ENCODE data around the gene PCTP.

PCTP gene

DNA sequence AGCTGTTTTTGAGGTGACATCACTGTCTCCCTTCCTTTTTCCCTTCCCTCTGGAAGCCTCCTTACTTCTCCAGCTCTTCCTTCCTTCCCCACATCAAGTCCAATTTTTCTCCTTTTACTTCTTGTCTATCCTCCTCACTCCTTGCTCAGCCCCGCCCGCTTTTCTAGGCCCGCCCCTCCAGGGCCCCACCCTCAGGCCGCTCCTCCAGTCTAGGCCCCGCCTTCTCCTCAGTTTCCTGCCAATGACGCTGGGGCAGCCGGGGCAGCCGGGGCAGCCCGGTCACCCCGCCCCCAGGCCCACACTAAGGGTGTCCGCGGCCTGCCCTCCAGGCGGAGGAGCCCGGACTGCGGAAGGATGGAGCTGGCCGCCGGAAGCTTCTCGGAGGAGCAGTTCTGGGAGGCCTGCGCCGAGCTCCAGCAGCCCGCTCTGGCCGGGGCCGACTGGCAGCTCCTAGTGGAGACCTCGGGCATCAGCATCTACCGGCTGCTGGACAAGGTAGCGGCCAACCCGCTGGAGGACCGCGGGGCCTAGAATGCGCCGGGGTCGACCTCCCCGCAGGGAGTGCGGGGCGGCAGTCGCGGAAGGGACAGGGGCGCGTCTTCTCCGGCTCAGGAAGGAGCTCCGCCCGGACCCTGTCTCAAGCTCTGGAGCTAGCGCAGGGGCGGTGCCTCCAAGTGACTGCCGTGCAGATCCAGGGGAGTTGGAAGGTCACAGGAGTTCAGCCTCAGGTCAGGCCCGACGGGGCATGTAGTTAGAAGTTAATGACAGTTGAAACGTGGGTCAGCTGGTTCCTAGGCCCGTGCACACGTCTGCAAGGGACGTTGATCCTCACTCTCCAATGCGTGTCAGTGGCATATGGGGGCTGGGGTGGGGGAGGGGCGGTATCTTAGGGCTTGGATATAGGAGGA lies at the start of gene PCTP:
Gene PCTP (plus strand): TSS at position 302 of the 908 bp plus-strand sequence. CDS start 53 bp downstream, at position 355.
- peak; percentile 64 to 68 for DNase-seq (ENCODE audit: low read depth in 2 of 2)

DNA sequence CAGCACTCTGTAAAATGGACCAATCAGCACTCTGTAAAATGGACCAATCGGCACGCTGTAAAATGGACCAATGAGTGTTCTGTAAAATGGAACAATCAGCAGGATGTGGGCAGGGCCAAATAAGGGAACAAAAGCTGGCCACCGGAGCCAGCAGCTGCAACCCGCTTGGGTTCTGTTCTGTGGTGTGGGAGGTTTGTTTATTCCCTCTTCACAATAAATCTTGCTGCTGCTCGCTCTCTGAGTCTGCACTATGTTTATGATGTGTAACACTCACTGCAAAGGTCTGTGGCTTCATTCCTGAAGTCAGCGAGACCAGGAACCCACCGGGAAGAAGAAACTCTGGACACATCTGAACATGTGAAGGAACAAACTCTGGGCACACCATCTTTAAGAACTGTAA lies 48.7 kb upstream of the PCTP start:
- no peak for DNase-seq (ENCODE audit: low read depth in 2 of 2)

DNA sequence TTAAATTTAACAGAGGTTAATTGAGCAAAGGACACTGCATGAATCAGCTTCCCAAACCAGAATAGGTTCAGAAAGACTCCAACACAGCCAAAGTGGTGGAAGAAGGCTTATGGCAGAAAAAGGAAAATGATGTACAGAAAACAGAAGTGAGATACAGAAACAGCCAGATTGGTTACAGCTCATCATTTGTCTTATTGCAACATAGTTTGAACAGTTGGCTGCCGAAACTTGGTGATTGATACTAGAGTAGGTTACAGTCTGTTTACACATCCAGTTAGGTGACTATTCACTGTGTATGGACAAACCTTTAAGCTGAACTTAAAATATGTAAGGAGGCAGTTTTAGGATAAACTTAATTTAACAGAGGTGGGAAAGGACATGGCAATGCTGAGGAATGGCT lies 46.5 kb upstream of the PCTP start:
- DNase-seq (ENCODE audit: low read depth in 2 of 2), result no peak

- no peak for DNase-seq (ENCODE audit: low read depth in 2 of 2)
These were observed 45.0 kb upstream of the PCTP start for GRCh38 chr17:55705847-55706246.

DNA sequence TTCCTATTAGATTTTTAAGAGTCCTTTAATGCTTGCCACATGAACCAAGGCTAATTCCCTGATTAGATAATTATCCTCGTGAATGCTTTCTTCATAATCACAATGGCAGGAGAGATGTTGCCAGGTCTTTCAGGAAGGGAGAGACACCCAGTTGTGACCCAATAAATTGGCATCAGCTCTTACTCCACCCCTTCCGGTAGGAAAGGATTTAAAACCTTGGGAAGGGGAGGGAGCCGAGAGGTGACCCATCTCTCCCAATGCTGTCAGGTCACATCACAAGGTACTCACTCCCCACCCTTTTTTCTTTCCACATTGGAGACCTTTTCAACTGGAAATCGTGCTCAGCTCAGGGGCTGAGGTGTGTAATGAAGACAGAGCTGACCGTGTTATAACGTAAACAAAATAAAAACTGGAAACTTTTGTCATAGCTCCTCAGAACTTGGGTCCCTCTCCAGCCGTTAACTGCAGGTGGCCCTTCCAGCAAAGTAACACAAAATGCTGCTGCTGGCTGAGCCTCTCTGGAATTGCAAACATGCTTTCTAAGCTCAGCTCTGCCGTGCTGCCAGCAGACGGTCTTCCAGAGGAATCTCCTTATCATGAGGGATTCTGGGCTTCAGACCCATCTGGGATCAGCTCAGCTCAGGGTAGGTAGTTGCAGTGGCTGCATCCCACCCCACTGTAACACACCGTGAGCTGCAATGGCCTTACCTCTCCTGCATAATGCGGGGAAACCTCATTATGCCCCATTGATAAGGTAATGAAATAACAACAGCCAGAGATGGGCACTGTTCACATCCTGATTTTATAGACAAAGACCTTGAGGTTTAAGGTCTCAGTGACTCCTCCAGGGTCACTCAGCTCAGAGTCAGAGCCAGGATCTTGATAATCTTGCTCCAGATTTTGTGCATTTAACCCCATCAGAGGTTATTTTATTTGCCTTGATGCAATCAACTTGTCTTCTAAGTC lies 43.8 kb upstream of the PCTP start:
- no peak for DNase-seq (ENCODE audit: low read depth in 2 of 2)

DNA sequence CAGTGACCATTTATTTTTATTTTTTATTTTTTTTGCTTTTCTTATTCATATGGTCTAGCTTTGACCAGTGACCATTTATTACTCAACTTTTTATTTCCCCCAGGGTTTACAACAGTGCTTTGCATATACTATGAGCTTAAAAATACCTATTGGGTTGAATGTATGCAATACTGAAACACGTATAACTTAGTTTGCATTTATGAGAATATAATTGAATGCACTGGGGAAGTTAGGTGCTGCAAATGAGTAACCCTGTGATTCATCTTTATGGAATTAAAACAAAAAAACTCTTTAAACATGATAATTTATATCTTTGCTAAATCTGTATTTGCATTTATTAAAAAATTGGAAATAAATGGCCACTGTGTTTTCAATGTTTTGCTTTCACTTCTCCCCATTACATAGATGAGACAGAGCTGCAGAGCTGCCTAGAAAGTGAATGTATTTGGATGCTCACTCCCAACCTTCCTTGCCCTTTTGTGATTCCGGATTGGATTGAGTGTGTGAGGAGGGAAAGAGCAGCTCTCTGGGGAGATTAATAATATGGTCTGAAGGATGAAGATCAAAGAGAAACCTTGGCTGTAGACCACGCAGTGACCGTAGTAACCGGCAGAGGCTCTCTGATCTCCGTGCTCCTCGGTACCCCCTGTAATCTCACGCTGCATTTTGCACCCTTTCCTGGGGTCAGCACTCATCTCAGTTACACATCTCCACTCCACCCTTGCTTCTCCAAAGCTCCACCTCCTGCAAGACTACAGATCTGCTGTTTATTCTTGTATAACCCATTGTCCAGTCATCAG lies 42.5 kb upstream of the PCTP start:
- DNase-seq (ENCODE audit: low read depth in 2 of 2), result no peak

DNA sequence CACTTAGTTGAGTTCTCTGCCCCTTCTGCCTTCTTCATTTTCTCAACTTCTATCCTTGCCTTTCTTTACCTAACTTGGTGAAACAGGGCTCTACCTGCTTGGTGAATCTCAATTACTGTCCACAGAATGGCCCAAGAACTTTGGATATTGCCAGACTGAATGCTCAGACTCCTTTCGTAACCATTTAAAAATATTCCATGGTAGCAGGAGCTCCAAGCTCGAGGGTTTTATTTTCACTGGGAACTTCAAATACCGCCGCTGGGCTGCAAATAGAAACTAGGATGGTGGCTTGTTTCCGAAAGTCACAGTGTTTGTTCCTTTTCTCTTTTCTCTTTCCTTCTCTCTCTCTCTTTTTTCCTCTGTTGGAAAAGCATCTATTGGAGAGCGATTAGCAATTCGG lies 41.4 kb upstream of the PCTP start:
- no peak for DNase-seq (ENCODE audit: low read depth in 2 of 2)

- DNase-seq (ENCODE audit: low read depth in 2 of 2), result no peak
These were observed 40.9 kb upstream of the PCTP start for GRCh38 chr17:55709984-55710383.

- no peak for DNase-seq (ENCODE audit: low read depth in 2 of 2)
These were observed 40.4 kb upstream of the PCTP start for GRCh38 chr17:55710410-55710809.

DNA sequence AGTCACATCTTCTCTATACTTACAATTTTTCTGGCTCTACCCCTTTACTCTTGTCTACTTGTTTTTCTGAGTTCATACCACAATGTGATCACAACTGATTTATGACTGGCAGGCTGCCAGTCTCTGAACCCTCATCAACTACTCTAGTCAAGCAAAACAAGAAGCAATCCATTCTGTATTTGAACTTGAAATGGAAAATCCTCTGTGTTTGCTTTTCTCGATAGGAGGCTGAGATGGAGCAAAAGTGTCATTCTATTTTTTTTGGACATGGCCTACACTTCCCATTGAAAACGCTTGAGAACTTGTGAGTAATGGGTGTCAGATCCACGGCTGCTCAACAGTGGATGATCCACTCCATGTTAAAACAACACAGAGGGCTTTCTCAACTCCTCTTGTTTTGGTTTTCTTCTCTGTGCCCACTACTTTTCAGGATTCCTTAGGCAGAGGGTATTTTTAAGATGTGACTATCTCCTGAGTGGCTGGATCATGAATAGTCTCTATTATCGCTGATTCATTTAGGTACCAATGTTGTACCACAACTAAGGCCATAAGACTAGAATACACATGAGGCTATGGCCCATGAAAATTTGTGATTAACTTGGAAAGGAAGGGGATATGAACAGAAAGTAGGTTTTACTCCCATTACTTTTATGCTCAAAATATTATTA lies 39.9 kb upstream of the PCTP start:
- DNase-seq (ENCODE audit: low read depth in 2 of 2), result no peak

- no peak for DNase-seq (ENCODE audit: low read depth in 2 of 2)
These were observed 33.4 kb upstream of the PCTP start for GRCh38 chr17:55717432-55717831.

DNA sequence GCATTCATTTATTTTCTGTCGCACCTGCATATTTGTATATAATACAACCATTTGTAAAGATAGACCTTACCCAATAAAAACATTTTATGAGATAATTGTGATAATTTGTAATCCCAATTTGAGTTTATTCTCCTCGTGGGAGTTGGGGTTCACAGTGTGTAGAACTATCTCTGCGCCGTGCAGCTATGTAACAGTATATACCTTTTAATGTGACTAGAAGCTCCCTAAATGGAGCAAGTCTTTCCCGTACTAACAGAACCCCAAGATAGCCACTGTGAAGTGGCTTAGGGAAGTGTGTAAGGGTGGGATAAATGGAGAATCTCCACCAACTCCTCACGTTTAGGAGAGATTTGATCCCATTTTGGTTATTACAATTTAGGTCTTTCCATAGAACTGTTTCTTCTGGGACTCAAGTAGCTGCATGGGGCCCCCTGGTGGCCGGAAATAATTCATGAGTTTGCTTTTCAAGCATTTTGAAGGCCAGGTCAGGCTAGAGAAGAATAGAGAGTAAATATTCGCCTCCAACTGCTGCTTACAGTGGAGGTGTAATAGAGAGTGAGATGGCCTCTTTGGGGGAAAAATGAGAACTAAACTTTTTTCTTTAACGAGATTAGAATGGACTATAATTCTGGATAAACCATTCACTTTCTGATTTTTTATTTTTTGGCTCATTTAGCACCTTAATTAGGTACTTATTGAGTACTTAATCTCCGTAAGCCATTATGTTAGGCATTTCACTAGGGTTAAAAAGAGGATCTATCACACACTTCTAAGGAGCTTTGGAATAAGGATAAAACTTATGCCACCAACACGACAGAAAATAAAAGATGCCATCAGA lies 32.7 kb upstream of the PCTP start:
- peak; percentile 53 to 54 for DNase-seq (ENCODE audit: low read depth in 2 of 2)

DNA sequence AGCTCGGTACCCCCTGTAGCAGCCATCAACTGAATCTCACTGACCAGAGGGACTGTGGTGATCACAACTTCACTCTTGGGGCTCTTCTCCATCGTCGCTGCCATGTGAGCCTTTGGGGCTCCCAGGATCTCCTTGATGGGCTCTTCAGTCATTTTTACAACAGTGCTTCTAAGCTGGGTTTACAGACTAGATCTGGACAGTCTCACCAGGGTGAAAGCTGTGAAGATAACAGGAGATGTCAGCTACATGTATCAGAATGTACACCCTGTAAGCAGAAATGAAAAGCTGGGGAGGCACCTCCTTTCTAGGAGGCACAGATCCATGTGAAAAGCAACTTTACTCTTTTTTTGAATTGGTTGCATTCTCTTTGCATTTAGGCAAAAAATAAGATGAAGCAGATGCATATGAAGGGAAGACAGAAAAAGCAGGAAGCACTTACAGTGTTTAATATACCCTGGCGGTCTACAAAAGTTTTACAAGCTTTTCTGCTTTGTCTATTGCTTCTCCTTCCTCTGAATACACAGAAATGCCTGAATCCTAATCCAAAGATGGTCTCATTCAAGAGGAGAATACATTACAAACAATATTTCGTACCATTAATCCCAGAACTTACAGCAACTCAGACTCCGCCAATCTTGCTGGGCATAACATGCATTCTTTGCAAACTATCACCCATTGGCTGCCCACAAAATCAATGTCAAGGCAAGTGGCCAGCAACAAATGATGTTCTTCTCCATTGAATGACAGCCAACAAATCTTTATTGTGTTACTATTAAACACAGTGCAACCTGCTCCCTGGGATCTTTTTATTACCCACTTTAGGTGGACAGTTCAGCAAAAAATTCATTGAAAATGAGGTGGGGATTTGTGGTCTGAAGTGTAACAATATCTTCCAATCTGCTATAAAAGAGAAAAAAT lies 29.7 kb upstream of the PCTP start:
- DNase-seq (ENCODE audit: low read depth in 2 of 2), result no peak

DNA sequence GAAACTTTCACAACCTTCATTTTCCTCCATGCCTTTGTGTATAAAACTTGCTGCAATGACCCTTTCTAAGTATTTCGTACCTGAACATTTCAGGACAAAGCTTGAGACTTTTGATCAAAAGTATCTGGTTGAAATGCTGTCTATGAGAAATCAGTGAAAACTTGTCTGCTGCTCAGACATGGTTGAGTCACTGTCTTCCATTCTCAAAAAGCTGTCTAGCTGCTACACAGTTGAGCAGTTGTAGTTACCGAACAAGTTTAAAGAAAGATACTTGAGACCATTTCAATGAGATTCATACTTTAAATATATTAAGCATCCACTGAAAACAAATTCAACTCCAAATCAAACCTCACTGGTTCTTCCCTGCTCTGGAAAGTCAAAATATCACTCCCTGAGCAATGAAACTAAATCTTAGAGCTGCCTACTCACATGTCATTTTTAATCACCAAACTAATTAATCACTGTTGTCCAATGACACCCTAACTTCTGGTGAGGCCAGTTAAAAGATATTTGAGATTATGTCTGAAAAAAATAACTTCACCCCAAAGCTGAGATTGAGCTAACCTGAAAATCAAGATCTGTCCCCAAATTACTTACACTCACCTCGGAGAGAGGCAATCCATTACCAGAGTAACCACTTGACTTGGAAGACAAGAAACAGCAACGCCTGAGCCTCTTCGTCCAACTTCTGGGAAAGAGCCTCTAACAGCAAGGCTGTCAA lies 28.7 kb upstream of the PCTP start:
- DNase-seq (ENCODE audit: low read depth in 2 of 2), result no peak

DNA sequence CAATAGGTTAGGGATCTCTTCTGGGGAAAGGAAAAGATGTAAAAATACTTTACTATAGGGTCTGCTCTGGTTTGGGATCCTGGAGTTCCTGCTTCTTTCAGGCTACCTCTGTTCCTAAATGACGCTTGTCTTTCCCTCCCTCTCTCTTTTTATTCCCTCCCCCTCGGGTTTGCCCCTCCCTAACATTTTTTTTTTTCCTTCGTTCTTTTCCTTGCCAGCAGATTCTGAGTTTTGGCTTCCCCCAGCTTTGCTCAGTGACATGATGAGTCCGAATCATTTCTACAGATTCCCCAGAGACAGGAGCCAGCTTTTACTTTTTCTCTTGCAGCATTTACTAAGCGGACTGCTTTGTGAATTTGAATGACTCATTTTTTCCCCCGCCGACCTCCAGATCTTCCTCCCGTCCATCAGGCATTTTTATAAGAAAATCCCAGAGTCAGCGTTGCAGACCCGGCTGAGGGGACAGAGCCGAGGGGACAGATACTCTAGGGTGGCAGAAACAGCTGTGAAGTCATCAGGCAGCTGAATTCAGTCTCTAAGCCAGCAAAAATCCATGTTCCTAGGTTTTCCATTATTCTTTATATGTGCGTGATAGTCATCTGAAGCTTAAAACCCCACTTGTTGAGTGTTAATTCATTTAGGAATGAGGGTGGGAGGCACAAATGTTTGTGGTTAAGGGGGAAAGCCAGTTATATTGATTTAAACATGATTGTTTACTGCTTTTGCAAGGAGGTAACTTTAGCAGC lies 27.9 kb upstream of the PCTP start, which contains the start of gene TMEM100:
Gene TMEM100 (minus strand): TSS at position 123 of the 746 bp plus-strand sequence. CDS start 1,794 bp downstream, outside the sequence.
- peak; percentile 79 to 80 for DNase-seq (ENCODE audit: low read depth in 2 of 2)

GRCh38 chr17:55723488-55723848 lies 27.4 kb upstream of the PCTP start:
- no peak for DNase-seq (ENCODE audit: low read depth in 2 of 2)

- peak; percentile 97 for DNase-seq (ENCODE audit: low read depth in 2 of 2)
These were observed 24.4 kb upstream of the PCTP start for GRCh38 chr17:55726440-55726839.

DNA sequence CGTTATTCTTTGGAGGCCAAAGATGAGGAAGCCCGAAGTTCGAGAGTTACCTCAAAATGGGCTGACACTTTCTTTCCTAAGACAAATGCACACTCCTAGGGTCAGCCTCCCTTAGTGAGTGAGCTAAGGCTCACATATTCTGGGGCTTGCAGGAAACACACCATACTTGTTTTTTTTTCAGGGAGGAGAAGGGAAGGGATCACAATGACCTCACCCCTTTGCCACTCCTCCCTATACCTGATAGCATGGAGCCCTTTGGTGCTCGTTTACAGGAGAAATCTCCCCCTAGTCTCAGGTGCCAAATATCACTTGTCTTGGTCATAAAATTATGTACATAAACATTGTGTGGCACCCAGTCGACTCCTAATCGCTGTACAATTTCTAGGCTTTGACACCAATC lies 23.6 kb upstream of the PCTP start:
- no peak for DNase-seq (ENCODE audit: low read depth in 2 of 2)

All from fibroblast of skin of left quadriceps (primary cell).